DMS 273 treated with DMSO at 0.1 percent for 48 hours (cell line): ENCODE data around the gene CCDC177.

ENCODE experiments used
- DNase-seq: peaks from one replicate; lab custom pipeline; 2025; lab: John Stamatoyannopoulos, UW

The CCDC177 gene

GRCh38 chr14:69574263-69574953, at the start of gene CCDC177:
Gene CCDC177 (minus strand): TSS chr14:69574871. CDS start chr14:69573622, 1,249 bp downstream.
- peak; percentile 75 for DNase-seq

GRCh38 chr14:69624136-69624535, 49.5 kb upstream of the CCDC177 start:
- no peak for DNase-seq

DNA sequence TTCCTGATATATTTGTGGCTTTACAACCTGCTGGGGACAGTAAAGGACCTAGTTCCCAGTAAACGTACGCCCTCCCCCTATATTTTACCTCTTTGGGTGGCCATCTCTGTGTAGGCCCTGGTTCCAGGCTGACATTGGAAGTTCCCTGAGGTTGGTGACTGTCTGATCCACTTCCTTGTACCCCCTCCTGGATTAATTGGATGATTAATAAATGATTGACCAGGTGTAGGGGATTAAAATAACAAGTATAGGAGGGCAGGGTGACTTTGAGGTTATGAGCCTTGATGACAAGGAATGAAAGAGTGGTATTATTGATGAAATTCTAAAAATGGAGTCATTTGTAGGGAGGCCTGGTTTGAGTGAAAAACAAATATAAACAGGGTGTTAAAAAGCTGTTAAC, 46.3 kb upstream of the CCDC177 start:
- no peak for DNase-seq

DNA sequence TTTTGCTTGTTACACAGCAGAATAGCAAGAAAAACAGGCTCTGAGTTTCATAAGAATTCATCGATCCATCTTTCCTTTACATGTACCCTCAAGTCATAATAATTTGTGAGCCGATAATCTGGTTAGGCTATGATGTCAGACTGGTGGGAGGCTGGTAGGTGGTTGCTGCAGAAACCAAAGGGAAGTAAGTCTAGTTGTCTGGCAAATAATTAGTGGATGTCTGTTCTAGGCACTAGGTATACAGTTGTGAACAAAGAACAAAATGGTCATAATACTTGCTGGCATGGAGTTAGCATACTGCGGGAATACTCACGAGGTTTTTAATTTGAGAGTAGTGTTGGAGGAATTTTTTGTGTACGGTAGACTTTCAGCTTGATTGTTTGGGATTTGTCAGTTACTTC, 45.5 kb upstream of the CCDC177 start:
- no peak for DNase-seq

- DNase-seq: no peak
These were observed 44.3 kb upstream of the CCDC177 start for GRCh38 chr14:69619012-69619411.

- DNase-seq: no peak
These were observed 43.1 kb upstream of the CCDC177 start for GRCh38 chr14:69617796-69618195.

- no peak for DNase-seq
These were observed 41.7 kb upstream of the CCDC177 start for GRCh38 chr14:69616408-69616773.

- peak; percentile 46 for DNase-seq
These were observed 41.1 kb upstream of the CCDC177 start for GRCh38 chr14:69615496-69616407.

DNA sequence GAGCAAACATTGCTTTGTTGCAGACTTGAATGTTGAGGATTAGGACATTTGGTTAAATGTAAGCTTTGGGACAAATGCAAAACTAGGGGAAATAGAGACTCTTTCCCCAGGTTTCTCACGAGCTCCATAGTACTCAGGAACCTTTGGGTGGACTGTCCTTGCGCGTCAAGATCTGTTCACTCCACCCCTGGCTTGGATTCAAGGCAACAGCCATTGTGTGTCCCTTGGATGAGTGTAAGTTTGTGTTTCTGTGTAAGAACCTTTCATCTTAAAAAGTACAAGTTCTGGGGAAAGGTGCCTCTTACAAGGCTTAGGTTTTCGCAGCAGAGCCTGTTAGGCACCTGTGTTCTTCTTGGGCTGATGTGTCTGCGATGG, 40.4 kb upstream of the CCDC177 start:
- DNase-seq: no peak

- no peak for DNase-seq
These were observed 39.9 kb upstream of the CCDC177 start for GRCh38 chr14:69614592-69614991.

- DNase-seq: no peak
These were observed 38.8 kb upstream of the CCDC177 start for GRCh38 chr14:69613312-69614073.

DNA sequence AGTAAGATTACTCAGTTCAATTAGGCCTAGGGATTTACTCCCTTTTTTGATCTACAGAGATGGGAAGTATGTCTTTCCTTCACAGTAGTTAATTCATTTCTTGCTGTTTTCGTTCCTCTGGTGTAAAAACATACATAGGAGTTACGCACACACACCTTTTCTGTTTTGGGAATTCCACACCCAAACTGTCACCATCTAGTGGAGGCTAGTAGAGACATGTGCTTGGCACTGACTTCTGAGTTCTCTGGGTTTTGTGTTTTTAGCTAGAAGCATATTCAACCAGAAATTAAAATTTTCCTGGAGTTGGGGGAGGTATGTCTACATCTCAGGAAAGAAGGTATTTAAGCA, 38.1 kb upstream of the CCDC177 start:
- DNase-seq: no peak

DNA sequence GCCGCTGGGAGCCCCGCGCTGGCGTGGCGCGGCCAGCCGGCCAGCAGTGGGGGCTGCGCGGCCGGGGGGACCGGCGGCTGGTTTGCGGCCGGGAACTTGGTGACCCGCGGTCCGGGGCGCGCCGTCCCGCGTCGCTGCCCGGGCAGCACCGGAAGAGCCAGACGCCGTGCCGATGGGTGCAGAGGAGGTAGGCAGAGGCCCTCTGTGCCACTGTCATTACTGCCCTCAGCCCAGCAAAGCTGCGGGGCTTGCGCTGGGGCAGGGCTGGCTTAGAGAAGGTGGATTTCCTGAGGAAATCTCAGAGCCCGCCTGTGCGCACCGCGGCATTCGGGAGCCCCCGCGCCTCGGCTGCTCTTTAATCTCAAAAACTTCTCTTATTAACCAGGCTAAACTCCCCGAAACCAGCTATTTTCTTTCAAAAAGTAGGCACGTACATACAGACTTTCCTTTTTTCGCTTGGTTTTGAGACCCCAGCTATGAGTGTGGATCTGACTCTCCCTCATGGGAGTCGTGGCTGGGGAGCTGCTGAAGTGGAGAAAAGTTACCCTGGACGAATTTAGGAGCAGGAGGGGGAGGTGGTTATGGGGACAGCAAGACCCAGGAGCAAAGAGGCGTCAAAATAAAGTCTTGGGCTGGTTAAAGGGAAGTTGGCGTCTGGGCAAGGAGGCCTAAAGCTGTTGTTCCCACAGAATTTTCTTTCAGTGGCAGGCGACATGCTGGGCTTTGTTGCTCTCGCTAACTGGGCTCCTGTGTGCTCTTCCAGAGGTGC, 37.5 kb upstream of the CCDC177 start:
- DNase-seq: no peak

DNA sequence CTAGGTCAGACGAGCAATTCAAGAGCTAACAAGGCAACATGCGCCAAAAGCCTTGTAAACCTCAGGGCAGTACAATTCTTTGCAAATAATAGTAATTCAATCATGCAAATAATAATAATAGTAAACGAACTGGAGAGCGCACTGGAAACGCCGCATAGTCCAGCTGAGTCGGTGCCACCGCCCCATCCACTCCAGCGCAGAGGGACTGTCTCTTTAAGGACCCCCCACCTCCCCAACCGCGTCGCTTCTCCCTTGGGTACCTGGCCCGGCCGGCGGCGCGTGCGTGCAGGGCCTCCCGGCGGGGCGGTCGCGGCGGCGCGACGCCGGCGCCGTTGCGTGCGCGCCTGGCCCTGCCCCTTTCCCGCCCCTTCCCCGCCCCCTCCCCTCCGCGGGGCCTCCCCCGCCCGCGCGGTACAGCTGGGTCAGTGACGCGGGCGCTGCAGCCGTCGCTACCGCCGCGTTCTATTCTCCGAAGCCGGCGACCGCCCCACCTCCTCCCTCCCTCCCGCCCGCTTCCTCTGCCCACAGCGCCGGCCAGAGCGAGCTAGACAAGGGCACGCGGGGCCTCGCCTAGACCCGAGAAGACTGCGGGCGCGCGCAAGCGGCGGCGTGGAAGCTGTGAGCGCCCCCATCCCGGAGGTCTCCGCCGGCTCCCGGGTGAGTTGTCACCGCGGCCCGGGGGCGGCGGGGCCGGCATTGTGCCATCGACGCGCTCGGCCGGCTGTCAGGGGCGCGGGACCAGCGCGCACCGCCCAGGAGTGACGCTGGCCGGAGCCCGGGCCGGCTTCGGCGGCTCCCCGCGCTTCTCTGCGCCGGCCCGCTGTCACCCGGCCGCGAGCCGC, 36.7 kb upstream of the CCDC177 start, which contains the start of gene SUSD6:
Gene SUSD6 (plus strand): TSS at position 425 of the 842 bp plus-strand sequence. CDS start 46,997 bp downstream, outside the sequence.
- DNase-seq: peak; percentile 66

DNA sequence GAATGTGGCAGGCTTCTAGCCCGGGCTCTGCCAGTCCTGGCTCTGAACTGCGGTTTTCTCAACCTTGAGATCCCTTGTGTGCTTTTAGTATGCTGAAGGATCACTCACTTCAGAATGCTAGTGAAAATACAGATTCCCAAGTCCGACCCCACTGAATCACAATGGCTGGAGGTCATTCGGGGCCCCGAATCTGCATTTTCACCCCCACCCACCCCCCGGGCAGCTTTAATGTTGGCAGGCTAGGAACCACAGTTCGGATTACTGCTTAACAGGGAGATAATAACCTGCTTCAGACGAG, 36.2 kb upstream of the CCDC177 start:
- DNase-seq: no peak

- no peak for DNase-seq
These were observed 35.6 kb upstream of the CCDC177 start for GRCh38 chr14:69610020-69610873.

DNA sequence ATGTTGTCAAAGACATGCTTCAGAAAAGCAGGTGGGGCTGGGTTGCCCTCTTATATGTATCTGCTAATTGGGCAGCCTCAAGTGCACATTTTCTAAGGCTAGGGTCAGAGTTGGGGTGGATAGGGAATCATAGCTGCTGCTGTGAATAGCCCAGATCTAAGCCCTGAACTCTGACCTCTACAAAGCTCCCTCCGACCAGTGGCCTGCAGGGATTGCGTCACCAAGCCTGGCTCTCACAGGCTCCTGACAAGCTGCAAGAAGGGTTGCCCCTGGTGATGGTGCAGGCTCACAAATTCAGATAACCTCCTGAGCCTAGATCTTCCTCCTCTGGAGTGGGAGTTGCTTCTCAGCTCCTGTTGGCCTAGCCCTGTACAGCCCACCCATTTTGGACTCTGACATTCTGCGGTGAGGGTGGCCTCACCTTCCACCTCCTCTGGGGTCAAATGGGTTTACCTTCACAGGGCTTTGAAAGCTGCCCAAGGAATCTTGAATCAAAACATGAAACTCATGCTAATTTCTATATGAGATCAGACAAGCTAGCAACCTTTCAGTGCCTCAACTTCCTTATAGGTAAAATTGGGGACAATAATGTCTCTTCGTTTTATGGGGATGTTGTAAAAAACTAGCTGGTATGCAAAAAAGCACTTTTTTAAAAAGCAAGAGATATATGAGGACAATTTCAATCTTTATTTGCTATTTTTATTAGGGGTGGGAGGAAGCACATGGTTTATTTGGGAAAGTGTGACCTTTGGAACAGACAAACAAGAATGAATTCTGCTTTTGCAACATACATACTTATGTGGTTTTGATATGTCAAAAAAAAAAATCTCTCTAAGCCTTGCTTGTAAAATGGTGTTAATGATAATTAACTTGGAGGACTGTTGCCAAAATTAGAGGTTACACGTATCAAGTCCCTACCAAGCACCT, 31.9 kb upstream of the CCDC177 start:
- no peak for DNase-seq

DNA sequence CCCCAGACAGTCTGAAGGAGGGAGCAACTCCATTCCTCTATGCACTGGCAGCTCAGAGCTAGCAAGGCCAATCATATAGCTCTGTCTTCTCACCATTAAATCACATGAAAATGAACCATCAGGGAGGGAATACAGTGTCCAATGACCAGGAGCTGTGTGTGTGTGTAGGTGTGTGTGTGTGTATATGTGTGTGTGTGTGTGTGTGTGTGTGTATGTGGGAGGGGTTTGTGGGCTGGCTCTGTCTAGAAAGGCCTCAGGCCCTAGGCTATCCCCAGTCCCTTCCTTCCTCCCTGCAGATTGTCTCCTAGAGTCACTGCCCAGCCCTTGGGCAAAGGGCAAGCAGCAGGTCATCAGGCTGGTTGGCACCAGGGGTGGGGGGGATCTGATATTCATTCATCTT, 31.1 kb upstream of the CCDC177 start:
- no peak for DNase-seq

- no peak for DNase-seq
These were observed 25.7 kb upstream of the CCDC177 start for GRCh38 chr14:69600304-69600891.
